Activated naive CD4-positive, alpha-beta T cell treated with anti-CD3 and anti-CD28 coated beads, Interleukin-2, amount 50 U/mL, for 24 hours (primary cell): ENCODE measurements around the gene ABCA3.
A peak's percentile ranks its signal among the peaks of the same experiment; 100 is the strongest.
"Not testable (repeated sequence)": the region's sequence is repeated elsewhere in the genome, so short reads cannot be mapped to it uniquely, and the experiment has no call there.

Experiments used
- H3K27ac Mint-ChIP-seq: one replicate; pipeline ENCODE4 v1.8.0; 2021; ENCODE audit warnings: mild to moderate bottlenecking, mixed read lengths
- H3K27me3 Mint-ChIP-seq: one replicate; pipeline ENCODE4 v1.8.0; 2021; ENCODE audit warnings: mixed read lengths
- H3K36me3 Mint-ChIP-seq: one replicate; pipeline ENCODE4 v1.8.0; 2021; ENCODE audit warnings: mixed read lengths
- H3K4me1 Mint-ChIP-seq: one replicate; pipeline ENCODE4 v1.8.0; 2021; ENCODE audit warnings: mixed read lengths
- H3K4me3 Mint-ChIP-seq: one replicate; pipeline ENCODE4 v1.8.0; 2021; ENCODE audit warnings: mild to moderate bottlenecking, mixed read lengths
- H3K9me3 Mint-ChIP-seq: one replicate; pipeline ENCODE4 v1.8.0; 2021; ENCODE audit warnings: mixed read lengths

The ABCA3 gene

DNA sequence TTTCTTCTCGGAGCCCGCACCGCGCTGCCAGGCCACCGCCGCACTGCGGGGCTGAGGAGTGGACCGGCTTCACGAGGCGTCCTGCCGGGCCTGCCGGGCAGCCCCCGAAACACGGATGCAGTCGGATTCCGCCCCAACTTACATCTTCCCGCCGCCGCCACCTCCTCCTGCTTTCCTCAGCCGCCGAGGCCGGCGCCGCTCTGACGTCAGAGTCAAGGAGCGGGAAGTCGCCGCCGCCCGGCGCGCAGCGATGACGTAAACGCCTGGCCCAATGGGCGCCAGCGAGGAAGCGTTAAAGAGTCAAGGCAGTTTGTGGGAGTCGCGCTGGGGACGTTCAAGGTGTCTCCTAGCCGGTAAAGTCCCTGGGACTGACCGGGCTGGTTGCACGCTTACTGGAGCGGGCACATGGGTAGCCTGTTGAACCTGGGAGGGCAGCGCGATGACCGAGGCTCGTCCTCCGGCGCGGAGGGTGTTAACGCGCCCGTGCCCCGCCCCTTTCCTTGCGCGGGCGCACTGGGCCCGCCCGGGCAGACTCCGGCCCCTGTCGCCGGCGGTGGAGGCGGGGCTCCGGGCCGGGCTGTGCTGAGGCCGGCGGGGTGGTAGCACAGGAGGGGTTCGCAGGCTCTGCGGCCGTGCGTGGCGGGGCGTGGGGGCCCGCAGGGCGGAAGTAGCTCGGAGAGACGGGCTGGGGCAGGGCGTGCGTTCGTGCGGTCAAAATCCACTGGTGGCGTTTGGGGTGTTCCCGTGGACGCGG, 72.4 kb downstream of the ABCA3 start, which contains the start of gene RNPS1:
Gene RNPS1, minus strand, starts transcription at position 214 of the 754 bp plus-strand sequence. CDS start 3,483 bp downstream, outside the sequence.
- Mint-ChIP-seq H3K9me3 (no peaks in the 10 kb centered on the region), H3K4me1 (peaks cover 28% of the 10 kb centered on the region), H3K36me3 (peaks cover 4% of the 10 kb centered on the region), H3K4me3 (peak within 1 kb of the TSS; percentile 94), H3K27ac (peak within 1 kb of the TSS; percentile 100), H3K27me3 (no peaks in the 10 kb centered on the region)

GRCh38 chr16:2267505-2267912, 73.0 kb downstream of the ABCA3 start:
- H3K4me3 Mint-ChIP-seq: peak overlapping the region; percentile 94
- H3K9me3 Mint-ChIP-seq, H3K36me3 Mint-ChIP-seq, H3K27me3 Mint-ChIP-seq: not testable (repeated sequence)
- peak overlapping the region; percentile 100 for H3K27ac Mint-ChIP-seq
- H3K4me1 Mint-ChIP-seq: peaks cover 32% of the 10 kb centered on the region

- H3K9me3 Mint-ChIP-seq, H3K27me3 Mint-ChIP-seq, H3K36me3 Mint-ChIP-seq: not testable (repeated sequence)
- Mint-ChIP-seq H3K27ac (peak overlapping the region; percentile 91), H3K4me1 (peaks cover 33% of the 10 kb centered on the region), H3K4me3 (peak overlapping the region; percentile 94)
Measured at GRCh38 chr16:2266887-2267286, 73.6 kb downstream of the ABCA3 start.

DNA sequence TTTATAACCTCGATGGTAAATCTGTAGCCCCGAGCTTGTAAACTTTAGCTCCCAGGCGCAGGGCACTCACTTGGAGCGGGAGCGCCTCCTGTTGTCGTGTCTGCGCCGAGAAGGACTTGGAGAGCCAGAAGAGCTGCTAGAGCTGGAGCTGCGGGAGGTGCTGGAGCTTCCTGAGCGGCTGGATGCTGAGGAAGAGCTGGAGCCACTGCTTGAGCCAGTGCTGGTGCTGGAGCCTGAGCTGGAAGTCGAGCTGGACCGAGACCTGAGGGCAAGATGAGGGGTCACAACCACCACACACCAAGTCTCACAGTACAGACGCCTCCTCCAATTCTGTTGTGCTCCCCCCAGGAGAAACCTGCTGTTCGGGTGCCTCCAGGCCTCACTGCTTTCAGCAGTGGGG, 77.5 kb downstream of the ABCA3 start:
- H3K27me3 Mint-ChIP-seq, H3K9me3 Mint-ChIP-seq, H3K27ac Mint-ChIP-seq, H3K4me3 Mint-ChIP-seq: not testable (repeated sequence)
- peaks cover 11% of the 10 kb centered on the region for H3K36me3 Mint-ChIP-seq
- H3K4me1 Mint-ChIP-seq: peaks cover 26% of the 10 kb centered on the region

GRCh38 chr16:2260250-2260649, 80.3 kb downstream of the ABCA3 start:
- Mint-ChIP-seq H3K36me3 (peaks cover 13% of the 10 kb centered on the region), H3K4me3 (no peak overlapping the region), H3K4me1 (peaks cover 16% of the 10 kb centered on the region), H3K27ac (no peak overlapping the region), H3K27me3 (no peaks in the 10 kb centered on the region), H3K9me3 (no peaks in the 10 kb centered on the region)

- not testable (repeated sequence) for H3K27me3 Mint-ChIP-seq, H3K4me3 Mint-ChIP-seq, H3K4me1 Mint-ChIP-seq, H3K9me3 Mint-ChIP-seq
- H3K36me3 Mint-ChIP-seq: peaks cover 13% of the 10 kb centered on the region
- peak overlapping the region; percentile 30 for H3K27ac Mint-ChIP-seq
Measured at GRCh38 chr16:2258530-2258929, 82.0 kb downstream of the ABCA3 start.

GRCh38 chr16:2257726-2258125, 82.8 kb downstream of the ABCA3 start:
- Mint-ChIP-seq H3K9me3 (no peaks in the 10 kb centered on the region), H3K4me3 (no peak overlapping the region), H3K27ac (no peak overlapping the region), H3K36me3 (peaks cover 16% of the 10 kb centered on the region), H3K4me1 (peaks cover 6% of the 10 kb centered on the region), H3K27me3 (no peaks in the 10 kb centered on the region)

DNA sequence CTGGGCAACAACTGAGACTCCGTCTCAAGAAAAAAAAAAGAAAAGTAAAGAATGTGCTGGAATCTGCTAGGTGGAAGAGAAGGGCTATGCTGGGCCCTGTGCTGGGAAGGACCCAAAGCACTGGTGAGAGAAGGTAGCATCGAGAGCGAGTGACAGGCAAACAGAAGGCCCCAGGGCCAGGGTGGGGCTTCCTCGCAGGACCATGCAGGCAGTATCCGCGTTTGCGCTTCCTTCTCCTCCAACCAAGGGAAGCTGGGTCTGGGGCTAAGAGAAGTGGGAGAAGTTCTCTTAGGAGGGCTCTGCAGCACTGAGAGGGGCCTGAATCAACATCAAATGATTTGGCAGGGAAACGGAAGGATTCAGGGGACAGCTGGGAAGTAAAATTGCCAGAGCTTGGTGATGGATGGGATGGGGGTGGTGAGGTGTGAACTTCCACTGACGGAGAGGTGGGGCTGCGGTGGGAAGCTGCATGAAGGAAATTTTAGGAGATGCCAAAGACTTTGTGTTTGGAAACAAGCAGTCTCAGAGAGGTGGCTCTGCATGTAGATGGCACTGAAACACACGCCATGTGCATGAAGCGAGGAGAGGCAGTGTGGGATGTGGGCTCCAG, 83.9 kb downstream of the ABCA3 start:
- peak overlapping the region; percentile 51 for H3K27ac Mint-ChIP-seq
- H3K36me3 Mint-ChIP-seq: peaks cover 14% of the 10 kb centered on the region
- no peaks in the 10 kb centered on the region for H3K9me3 Mint-ChIP-seq
- H3K4me3 Mint-ChIP-seq: no peak overlapping the region
- peaks cover 6% of the 10 kb centered on the region for H3K4me1 Mint-ChIP-seq
- H3K27me3 Mint-ChIP-seq: no peaks in the 10 kb centered on the region

GRCh38 chr16:2253293-2253692, 87.2 kb downstream of the ABCA3 start:
- H3K36me3 Mint-ChIP-seq: peaks cover 11% of the 10 kb centered on the region
- no peak overlapping the region for H3K4me3 Mint-ChIP-seq
- H3K27ac Mint-ChIP-seq: peak overlapping the region; percentile 17
- no peaks in the 10 kb centered on the region for H3K9me3 Mint-ChIP-seq
- no peaks in the 10 kb centered on the region for H3K27me3 Mint-ChIP-seq
- H3K4me1 Mint-ChIP-seq: peaks cover 13% of the 10 kb centered on the region

DNA sequence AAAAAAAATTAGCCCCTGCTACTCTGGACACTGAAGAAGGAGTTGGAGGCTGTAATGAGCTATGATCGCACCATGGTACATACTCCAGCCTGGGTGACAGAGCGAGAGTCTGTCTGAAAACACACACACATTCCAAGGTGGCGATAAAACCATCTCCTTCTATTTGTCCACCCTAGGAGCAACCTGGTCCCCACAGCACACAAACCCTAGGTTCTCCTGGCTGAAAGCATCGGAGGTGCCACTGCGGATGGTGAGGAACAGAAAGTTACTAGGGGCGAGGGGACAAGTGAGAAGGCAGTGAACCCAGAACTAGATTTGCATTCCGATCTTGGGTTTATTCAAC, 87.8 kb downstream of the ABCA3 start:
- H3K36me3 Mint-ChIP-seq: peaks cover 10% of the 10 kb centered on the region
- H3K9me3 Mint-ChIP-seq: no peaks in the 10 kb centered on the region
- no peak overlapping the region for H3K4me3 Mint-ChIP-seq
- no peaks in the 10 kb centered on the region for H3K27me3 Mint-ChIP-seq
- H3K27ac Mint-ChIP-seq: no peak overlapping the region
- peaks cover 13% of the 10 kb centered on the region for H3K4me1 Mint-ChIP-seq

DNA sequence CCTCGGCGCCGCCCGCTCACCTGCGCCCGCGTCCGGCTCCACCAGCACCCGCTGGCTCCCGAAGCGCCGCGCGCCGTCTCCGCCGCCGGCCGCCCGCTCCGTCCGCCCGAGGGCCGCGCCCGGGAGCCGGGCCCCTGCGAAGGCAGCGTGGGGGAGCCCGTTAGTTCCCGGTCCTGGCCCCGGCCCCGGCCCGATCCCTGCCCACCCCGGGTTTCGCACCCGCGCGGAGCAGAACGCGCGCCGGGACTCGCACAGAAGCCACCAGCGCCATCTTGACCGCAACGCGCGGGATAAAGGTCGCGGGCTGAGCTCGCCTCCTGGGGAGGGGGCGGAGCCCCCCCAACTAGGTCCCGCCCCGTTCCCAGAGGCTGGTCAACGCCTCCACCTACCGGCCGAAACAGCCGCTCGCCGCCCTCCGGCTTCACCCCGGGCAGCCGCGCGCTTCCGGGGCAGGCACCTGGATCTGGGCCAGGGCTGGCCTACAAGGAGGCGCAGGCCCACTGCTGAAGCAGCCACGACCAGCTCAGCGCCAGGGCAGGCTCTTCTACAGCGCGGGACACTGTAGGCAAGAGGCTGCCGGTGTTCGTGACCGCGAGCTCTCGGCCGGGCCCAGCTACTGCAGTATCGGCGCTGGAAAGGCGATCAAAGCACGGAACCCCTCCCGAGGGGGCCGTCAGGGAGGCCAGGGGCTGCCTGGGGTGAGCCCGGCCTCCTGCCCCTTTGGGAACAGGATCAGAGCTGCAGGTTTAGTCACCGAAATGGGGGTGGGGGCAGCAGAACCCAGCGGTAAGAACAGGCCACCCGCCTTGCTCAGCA, 89.0 kb downstream of the ABCA3 start, which contains the start of gene ECI1:
Gene ECI1, minus strand, starts transcription at position 292 of the 816 bp plus-strand sequence. Its CDS starts 21 bp downstream, at position 271.
- Mint-ChIP-seq H3K4me3 (peak within 1 kb of the TSS; percentile 91), H3K4me1 (peaks cover 11% of the 10 kb centered on the region)

DNA sequence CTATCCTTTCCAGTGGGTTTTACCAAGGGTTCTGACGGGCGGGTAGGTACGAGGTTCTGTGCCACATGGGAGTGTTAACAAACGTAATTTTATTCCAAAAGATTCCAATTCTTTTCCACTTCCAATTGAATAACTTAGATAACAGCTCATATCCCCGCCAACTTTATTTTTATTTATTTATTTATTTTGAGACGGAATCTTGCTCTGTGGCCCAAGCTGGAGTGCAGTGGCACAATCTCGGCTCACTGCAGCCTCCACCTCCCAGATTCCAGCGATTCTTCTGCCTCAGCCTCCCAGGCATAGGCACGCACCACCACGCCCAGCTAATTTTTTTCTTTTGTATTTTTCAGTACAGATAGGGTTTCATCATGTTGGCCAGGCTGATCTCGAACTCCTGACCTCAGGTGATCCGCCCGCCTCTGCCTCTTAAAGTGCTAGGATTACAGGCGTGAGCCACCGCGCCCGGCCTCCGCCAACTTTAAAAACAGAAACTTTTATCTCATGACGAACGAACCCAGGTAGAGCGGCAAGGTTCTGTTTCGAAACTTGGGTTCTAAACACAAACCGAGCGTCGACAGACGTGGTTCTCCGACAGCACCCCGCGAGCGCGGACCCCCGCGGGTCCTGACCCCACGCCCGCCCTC, 89.8 kb downstream of the ABCA3 start:
- peaks cover 10% of the 10 kb centered on the region for H3K4me1 Mint-ChIP-seq
- H3K4me3 Mint-ChIP-seq: peak overlapping the region; percentile 91
- H3K27ac Mint-ChIP-seq: peak overlapping the region; percentile 90
- H3K9me3 Mint-ChIP-seq: no peaks in the 10 kb centered on the region
- H3K36me3 Mint-ChIP-seq: peaks cover 5% of the 10 kb centered on the region
- H3K27me3 Mint-ChIP-seq: no peaks in the 10 kb centered on the region

More for the DNA sequence above, 89.0 kb downstream of the ABCA3 start, which contains the start of gene ECI1:
- peak within 1 kb of the TSS; percentile 90 for H3K27ac Mint-ChIP-seq
- no peaks in the 10 kb centered on the region for H3K9me3 Mint-ChIP-seq
- H3K36me3 Mint-ChIP-seq: peaks cover 7% of the 10 kb centered on the region
- no peaks in the 10 kb centered on the region for H3K27me3 Mint-ChIP-seq

- H3K27ac Mint-ChIP-seq: no peak overlapping the region
- H3K27me3 Mint-ChIP-seq: no peaks in the 10 kb centered on the region
- peaks cover 2% of the 10 kb centered on the region for H3K36me3 Mint-ChIP-seq
- peaks cover 7% of the 10 kb centered on the region for H3K4me1 Mint-ChIP-seq
- H3K9me3 Mint-ChIP-seq: no peaks in the 10 kb centered on the region
- no peak overlapping the region for H3K4me3 Mint-ChIP-seq
Measured at GRCh38 chr16:2246301-2246885, 94.1 kb downstream of the ABCA3 start.

- H3K36me3 Mint-ChIP-seq: peaks cover 2% of the 10 kb centered on the region
- H3K27me3 Mint-ChIP-seq: no peaks in the 10 kb centered on the region
- no peaks in the 10 kb centered on the region for H3K4me1 Mint-ChIP-seq
- no peak overlapping the region for H3K4me3 Mint-ChIP-seq
- no peaks in the 10 kb centered on the region for H3K9me3 Mint-ChIP-seq
- no peak overlapping the region for H3K27ac Mint-ChIP-seq
Measured at GRCh38 chr16:2244926-2245795, 95.4 kb downstream of the ABCA3 start.
